Stimulated activated CD4-positive, alpha-beta T cell treated with anti-CD3 and anti-CD28 coated beads, Interleukin-1b, Interleukin-23, amount 100 ng/mL, for 48 hours (primary cell): ENCODE results near the gene ITGA2.

Experiments
- DNase-seq: peaks from one replicate; pipeline ENCODE4 v3.0.0-alpha.2; 2020

Gene ITGA2

GRCh38 chr5:53066088-53066487 lies 76.9 kb downstream of the ITGA2 start:
- DNase-seq: no peak

GRCh38 chr5:53067641-53068040 lies 78.5 kb downstream of the ITGA2 start:
- DNase-seq: no peak

GRCh38 chr5:53068291-53068836 lies 79.2 kb downstream of the ITGA2 start:
- DNase-seq: no peak

- DNase-seq: peak; percentile 84
Observed at GRCh38 chr5:53069626-53070025, 80.5 kb downstream of the ITGA2 start.

- no peak for DNase-seq
Observed at GRCh38 chr5:53071298-53071697, 82.1 kb downstream of the ITGA2 start.

GRCh38 chr5:53071738-53072137 lies 82.6 kb downstream of the ITGA2 start:
- no peak for DNase-seq

- no peak for DNase-seq
Observed at GRCh38 chr5:53073348-53073747, 84.2 kb downstream of the ITGA2 start.

- DNase-seq: no peak
Observed at GRCh38 chr5:53076014-53076583, 86.9 kb downstream of the ITGA2 start.

GRCh38 chr5:53080271-53080670 lies 91.1 kb downstream of the ITGA2 start:
- DNase-seq: no peak

- no peak for DNase-seq
Observed at GRCh38 chr5:53083927-53084326, 94.8 kb downstream of the ITGA2 start.

GRCh38 chr5:53084546-53085255 lies 95.5 kb downstream of the ITGA2 start:
- DNase-seq: no peak

GRCh38 chr5:53087171-53087570 lies 98.0 kb downstream of the ITGA2 start:
- no peak for DNase-seq

GRCh38 chr5:53087621-53088121 lies 98.5 kb downstream of the ITGA2 start:
- DNase-seq: no peak

- DNase-seq: no peak
Observed at GRCh38 chr5:53089481-53089991, 100.4 kb downstream of the ITGA2 start.

GRCh38 chr5:53090229-53090628 lies 101.1 kb downstream of the ITGA2 start:
- DNase-seq: no peak

GRCh38 chr5:53091289-53091688 lies 102.1 kb downstream of the ITGA2 start:
- no peak for DNase-seq

GRCh38 chr5:53092242-53092641 lies 103.1 kb downstream of the ITGA2 start:
- DNase-seq: no peak

- DNase-seq: no peak
Observed at GRCh38 chr5:53095217-53095616, 106.1 kb downstream of the ITGA2 start.

- peak; percentile 66 for DNase-seq
Observed at GRCh38 chr5:53095931-53096525, 106.9 kb downstream of the ITGA2 start.

- no peak for DNase-seq
Observed at GRCh38 chr5:53099546-53099945, 110.4 kb downstream of the ITGA2 start.

- DNase-seq: no peak
Observed at GRCh38 chr5:53100606-53101005, 111.5 kb downstream of the ITGA2 start.

GRCh38 chr5:53105611-53106300 lies 116.6 kb downstream of the ITGA2 start:
- DNase-seq: no peak

- no peak for DNase-seq
Observed at GRCh38 chr5:53109056-53109442, 119.9 kb downstream of the ITGA2 start.
